ENCODE results near the gene CDON.

- TF ChIP-seq POLR2A (IDR thresholded peaks at IDR 0.05; ENCODE audit: low read depth, low read length), result no peak
- TF ChIP-seq CTCF (IDR thresholded peaks at IDR 0.05; ENCODE audit: extremely low read depth in 1 of 2, insufficient read depth in 1 of 2, low read depth in 1 of 2, low read length in 2 of 2), result no peak
Observed at GRCh38 chr11:125971618-125972017, 91.0 kb downstream of the CDON start.
